ENCODE data around the gene CD300LD. TPM values are rescaled to one million over a fixed set of nuclear protein-coding genes. Genes with fewer than 3 reads are reported as not detected.
"Not testable (repeated sequence)": the region's sequence is repeated elsewhere in the genome, so short reads cannot be mapped to it uniquely, and the experiment has no call there.

CD300LD gene
- not detected in 2 replicates for total RNA-seq

GRCh38 chr17:74592087-74592990, at the start of gene CD300LD:
Gene CD300LD, minus strand, starts transcription at chr17:74592283. Its CDS starts 81 bp downstream, at chr17:74592202.
- no peak for DNase-seq (ENCODE audit: low read depth, low spot score)

GRCh38 chr17:74641224-74641957, 49.3 kb upstream of the CD300LD start:
- no peak for DNase-seq (ENCODE audit: low read depth, low spot score)

- no peak for DNase-seq (ENCODE audit: low read depth, low spot score)
Measured at GRCh38 chr17:74639704-74640151, 47.6 kb upstream of the CD300LD start.

- DNase-seq (ENCODE audit: low read depth, low spot score), result no peak
Measured at GRCh38 chr17:74637926-74638325, 45.8 kb upstream of the CD300LD start.

GRCh38 chr17:74637265-74637664, 45.2 kb upstream of the CD300LD start:
- no peak for DNase-seq (ENCODE audit: low read depth, low spot score)

GRCh38 chr17:74636541-74637085, 44.5 kb upstream of the CD300LD start:
- not testable (repeated sequence) for DNase-seq (ENCODE audit: low read depth, low spot score)

- DNase-seq (ENCODE audit: low read depth, low spot score), result no peak
Measured at GRCh38 chr17:74635418-74635817, 43.3 kb upstream of the CD300LD start.

GRCh38 chr17:74633326-74633725, 41.2 kb upstream of the CD300LD start:
- DNase-seq (ENCODE audit: low read depth, low spot score), result no peak

GRCh38 chr17:74632617-74633016, 40.5 kb upstream of the CD300LD start:
- no peak for DNase-seq (ENCODE audit: low read depth, low spot score)

GRCh38 chr17:74631468-74632450, 39.7 kb upstream of the CD300LD start:
- no peak for DNase-seq (ENCODE audit: low read depth, low spot score)

GRCh38 chr17:74630251-74630650, 38.2 kb upstream of the CD300LD start:
- DNase-seq (ENCODE audit: low read depth, low spot score), result not testable (repeated sequence)

GRCh38 chr17:74625661-74626060, 33.6 kb upstream of the CD300LD start:
- no peak for DNase-seq (ENCODE audit: low read depth, low spot score)

- no peak for DNase-seq (ENCODE audit: low read depth, low spot score)
Measured at GRCh38 chr17:74624131-74624530, 32.0 kb upstream of the CD300LD start.

- no peak for DNase-seq (ENCODE audit: low read depth, low spot score)
Measured at GRCh38 chr17:74623693-74624093, 31.6 kb upstream of the CD300LD start, which contains the start of gene CD300E. Gene CD300E, minus strand, starts transcription at chr17:74623738. Its CDS starts 117 bp downstream, at chr17:74623621.

GRCh38 chr17:74619077-74619673, 27.1 kb upstream of the CD300LD start:
- DNase-seq (ENCODE audit: low read depth, low spot score), result no peak

GRCh38 chr17:74618451-74618850, 26.4 kb upstream of the CD300LD start:
- no peak for DNase-seq (ENCODE audit: low read depth, low spot score)

- no peak for DNase-seq (ENCODE audit: low read depth, low spot score)
Measured at GRCh38 chr17:74616696-74617095, 24.6 kb upstream of the CD300LD start.

- DNase-seq (ENCODE audit: low read depth, low spot score), result no peak
Measured at GRCh38 chr17:74612046-74612445, 20.0 kb upstream of the CD300LD start.

- DNase-seq (ENCODE audit: low read depth, low spot score), result no peak
Measured at GRCh38 chr17:74610108-74610507, 18.0 kb upstream of the CD300LD start.

- DNase-seq (ENCODE audit: low read depth, low spot score), result no peak
Measured at GRCh38 chr17:74608511-74608910, 16.4 kb upstream of the CD300LD start.

All from pulmonary artery endothelial cell (primary cell).